Hepatocyte (in vitro differentiated cells): ENCODE data around the gene NHLH1.

Experiments
- CTCF ChIP-seq: fragments of 200-600 bp; sonication (generic); IDR thresholded peaks from 2 replicates; pipeline ENCODE4 v1.5.1; 2016; ENCODE audit warnings: antibody characterized with exemption, mild to moderate bottlenecking; ENCODE audit not compliant: poor library complexity
- EZH2 ChIP-seq: fragments of 200-600 bp; sonication (generic); IDR thresholded peaks from 2 replicates; pipeline ENCODE4 v1.6.1; 2016; ENCODE audit warnings: antibody characterized with exemption, mild to moderate bottlenecking, borderline replicate concordance
- EZH2phosphoT487 ChIP-seq: fragments of 200-600 bp; sonication (generic); IDR thresholded peaks from one replicate; pipeline ENCODE4 v1.6.1; 2018; ENCODE audit warnings: antibody characterized with exemption, mild to moderate bottlenecking, low read depth, moderate library complexity; ENCODE audit not compliant: unreplicated experiment, severe bottlenecking

DNA sequence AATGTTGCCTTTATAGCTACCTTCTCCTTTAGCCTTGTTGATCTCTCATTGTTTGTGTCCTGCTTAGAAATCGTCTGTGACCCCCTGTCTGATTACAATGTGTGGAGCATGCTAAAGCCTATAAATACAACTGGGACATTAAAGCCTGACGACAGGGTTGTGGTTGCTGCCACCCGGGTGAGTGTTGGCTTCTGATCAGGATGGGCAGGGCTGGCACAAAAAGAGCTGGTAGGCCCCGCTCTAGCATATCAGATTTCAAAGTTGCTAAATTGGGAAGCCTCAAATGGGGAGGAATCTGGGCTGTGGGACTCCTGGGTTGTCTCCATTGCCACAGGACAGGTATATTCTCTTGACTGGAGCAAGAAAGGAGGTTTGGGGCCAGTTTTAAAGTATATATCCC lies 15.2 kb upstream of the NHLH1 start:
- TF ChIP-seq CTCF (no peak), EZH2 (no peak), EZH2phosphoT487 (no peak)
